ENCODE data around the gene BCKDHA.
"Not testable (repeated sequence)": the region's sequence is repeated elsewhere in the genome, so short reads cannot be mapped to it uniquely, and the experiment has no call there.

BCKDHA gene

GRCh38 chr19:41402010-41402409, 4.4 kb downstream of the BCKDHA start:
- DNase-seq, result no peak

GRCh38 chr19:41403181-41403970, 5.8 kb downstream of the BCKDHA start:
- DNase-seq, result no peak

GRCh38 chr19:41405776-41406175, 8.2 kb downstream of the BCKDHA start:
- no peak for DNase-seq

GRCh38 chr19:41407271-41407670, 9.7 kb downstream of the BCKDHA start:
- DNase-seq, result no peak

- no peak for DNase-seq
These were observed 10.6 kb downstream of the BCKDHA start for GRCh38 chr19:41408256-41408655.

- not testable (repeated sequence) for DNase-seq
These were observed 11.2 kb downstream of the BCKDHA start for GRCh38 chr19:41408846-41409245.

GRCh38 chr19:41409288-41409687, 11.7 kb downstream of the BCKDHA start:
- DNase-seq, result no peak

GRCh38 chr19:41410336-41411054, 12.9 kb downstream of the BCKDHA start:
- DNase-seq, result no peak

GRCh38 chr19:41411100-41411967, 13.7 kb downstream of the BCKDHA start:
- DNase-seq, result no peak

GRCh38 chr19:41411968-41412265, 14.3 kb downstream of the BCKDHA start:
- DNase-seq, result peak in 42 of 56 donors; percentile 13 to 86 (median 49)

GRCh38 chr19:41412953-41413352, 15.3 kb downstream of the BCKDHA start:
- DNase-seq, result no peak

- DNase-seq, result no peak
These were observed 16.3 kb downstream of the BCKDHA start for GRCh38 chr19:41413947-41414346.

- no peak for DNase-seq
These were observed 16.8 kb downstream of the BCKDHA start for GRCh38 chr19:41414461-41414860.

GRCh38 chr19:41415154-41415571, 17.5 kb downstream of the BCKDHA start:
- DNase-seq, result no peak

- DNase-seq, result no peak
These were observed 18.6 kb downstream of the BCKDHA start for GRCh38 chr19:41416194-41416674.

- peak in 5 of 56 donors; percentile 2 to 42 (median 12) for DNase-seq
These were observed 22.7 kb downstream of the BCKDHA start for GRCh38 chr19:41420101-41420880.

- no peak for DNase-seq
These were observed 23.7 kb downstream of the BCKDHA start for GRCh38 chr19:41421314-41421713.

GRCh38 chr19:41421973-41422372, 24.4 kb downstream of the BCKDHA start:
- no peak for DNase-seq

- DNase-seq, result no peak
These were observed 24.8 kb downstream of the BCKDHA start for GRCh38 chr19:41422456-41422855.

GRCh38 chr19:41422955-41423354, 25.3 kb downstream of the BCKDHA start:
- no peak for DNase-seq
